K562 (cell line): ENCODE results near the gene IQUB. TPM values are rescaled to one million over a fixed set of nuclear protein-coding genes. Genes with fewer than 3 reads are reported as not detected.
A peak's percentile ranks its signal among the peaks of the same experiment; 100 is the strongest.

ENCODE experiments used
- ATF1 ChIP-seq, 2 experiments: fragments of 450-650 bp in 1 of 2; IDR thresholded peaks; 2 replicates each; pipeline ENCODE4 v1.6.1; 2016; ENCODE audit warnings: missing compliant biosample characterization in 1 of 2, missing genetic modification characterization in 1 of 2
- CEBPG ChIP-seq, 3 experiments: fragments of 200-800 bp in 1 of 3; sonication (Bioruptor generic) in 1 of 3; sonication (generic) in 1 of 3; formaldehyde crosslinking in 1 of 3; IDR thresholded peaks in 2 of 3; conservative IDR thresholded peaks in 1 of 3; 2 replicates each; pipeline versions ENCODE4 v1.6.1 to v1.8.0; 2016 to 2022; ENCODE audit warnings: missing compliant biosample characterization in 2 of 3, missing genetic modification characterization in 2 of 3, mild to moderate bottlenecking in 1 of 3, missing genetic modification reagents in 1 of 3
- EGR1 ChIP-seq: fragments of 450-650 bp; conservative IDR thresholded peaks from 2 replicates; pipeline ENCODE4 v1.6.1; 2017; ENCODE audit warnings: mild to moderate bottlenecking
- FOXK1 ChIP-seq: sonication (generic); formaldehyde crosslinking; IDR thresholded peaks from 2 replicates; pipeline ENCODE4 v1.8.0; 2022; ENCODE audit warnings: missing genetic modification reagents, mild to moderate bottlenecking, borderline replicate concordance
- HNRNPLL ChIP-seq: fragments of 200-400 bp; formaldehyde crosslinking; IDR thresholded peaks from 2 replicates; pipeline ENCODE4 v1.6.1; 2017; ENCODE audit warnings: low read length, low read depth, mild to moderate bottlenecking; ENCODE audit not compliant: poor library complexity, severe bottlenecking
- KLF6 ChIP-seq: fragments of 250-450 bp; sonication (Bioruptor Pico); IDR thresholded peaks from 2 replicates; pipeline ENCODE4 v1.4.0; 2020; ENCODE audit warnings: mild to moderate bottlenecking, moderate library complexity, borderline replicate concordance
- MCM5 ChIP-seq: fragments of 450-650 bp; IDR thresholded peaks from 2 replicates; pipeline ENCODE4 v1.6.1; 2016; ENCODE audit warnings: low read depth
- MEIS2 ChIP-seq: fragments of 450-650 bp; IDR thresholded peaks from 2 replicates; pipeline ENCODE4 v1.6.1; 2014; ENCODE audit warnings: mild to moderate bottlenecking; ENCODE audit not compliant: partially characterized antibody
- NBN ChIP-seq: fragments of 450-650 bp; IDR thresholded peaks from 2 replicates; pipeline ENCODE4 v1.6.1; 2016; ENCODE audit warnings: low read depth, mild to moderate bottlenecking
- NRF1 ChIP-seq, 2 experiments: fragments of 450-650 bp; IDR thresholded peaks in 1 of 2; conservative IDR thresholded peaks in 1 of 2; 2 replicates each; pipeline ENCODE4 v1.6.1; 2014; ENCODE audit warnings: mild to moderate bottlenecking in 2 of 2
- PML ChIP-seq: IDR thresholded peaks from 2 replicates; pipeline ENCODE4 v1.6.1; 2012; ENCODE audit warnings: low read length, inconsistent platforms
- RBFOX2 ChIP-seq: fragments of 200-400 bp; formaldehyde crosslinking; IDR thresholded peaks from 2 replicates; pipeline ENCODE4 v1.6.1; 2017; ENCODE audit warnings: low read depth, mild to moderate bottlenecking, low read length, moderate library complexity
- TBL1XR1 ChIP-seq, 2 experiments: IDR thresholded peaks; 2 replicates each; pipeline ENCODE4 v1.6.1; 2012; ENCODE audit warnings: improper control_type of control experiment in 2 of 2, low read length in 2 of 2, mild to moderate bottlenecking in 1 of 2
- THRA ChIP-seq: fragments of 450-650 bp; IDR thresholded peaks from 2 replicates; pipeline ENCODE4 v1.6.1; 2017; ENCODE audit warnings: mild to moderate bottlenecking, moderate library complexity
- U2AF2 ChIP-seq: fragments of 200-400 bp; formaldehyde crosslinking; optimal IDR thresholded peaks from 2 replicates; pipeline ENCODE3; 2017; ENCODE audit warnings: low read depth, mild to moderate bottlenecking, low read length
- XRCC3 ChIP-seq: fragments of 450-650 bp; IDR thresholded peaks from 2 replicates; pipeline ENCODE4 v1.6.1; 2017; ENCODE audit warnings: mild to moderate bottlenecking, moderate library complexity
- ZC3H4 ChIP-seq: sonication (generic); formaldehyde crosslinking; IDR thresholded peaks from 2 replicates; pipeline ENCODE4 v1.9.0; 2021; ENCODE audit warnings: missing genetic modification reagents, borderline replicate concordance
- ZKSCAN3 ChIP-seq: fragments of 250-450 bp; sonication (Bioruptor Pico); IDR thresholded peaks from 2 replicates; pipeline ENCODE4 v1.4.0; 2020
- ZNF277 ChIP-seq: fragments of 250-450 bp; sonication (Bioruptor Pico); IDR thresholded peaks from 2 replicates; pipeline ENCODE4 v1.8.0; 2022; ENCODE audit warnings: inconsistent platforms, mild to moderate bottlenecking, moderate library complexity, borderline replicate concordance
- polyA plus RNA-seq, 8 experiments: library from polyadenylated mRNA; depleted of rRNA in 4 of 8; stranded (reverse) in 5 of 8; unstranded in 3 of 8; fragments of >200 nt; fragmentation: Nextera tagmentation in 2 of 8; fragmentation: Illumina TruSeq in 1 of 8; extraction: Ambion mirVana in 2 of 8; extraction: Trizol in 1 of 8; gene quantifications; 2 replicates each; pipeline versions ENCODE4 v1.2.1 to v1.2.3, GENCODE V29; 2011 to 2014; ENCODE audit warnings: inconsistent platforms in 1 of 8, missing spikeins in 1 of 8
- total RNA-seq, 7 experiments: library from RNA; depleted of rRNA in 6 of 7; stranded (reverse); fragments of >200 nt in 6 of 7; fragmentation: Illumina TruSeq in 2 of 7; extraction: Trizol in 2 of 7; gene quantifications; 2 replicates each; pipeline versions ENCODE4 v1.2.1 to v1.2.3, GENCODE V29; 2011 to 2021; ENCODE audit warnings: low replicate concordance in 1 of 7
- TF ChIP-seq, protein P1 (sequence below): fragments of 450-650 bp; formaldehyde crosslinking; IDR thresholded peaks from 2 replicates; pipeline ENCODE4 v1.4.0; 2020; ENCODE audit warnings: mild to moderate bottlenecking, moderate library complexity
- TF ChIP-seq, protein P2 (sequence below): sonication (generic); formaldehyde crosslinking; IDR thresholded peaks from 2 replicates; pipeline ENCODE4 v1.8.0; 2022; ENCODE audit warnings: mild to moderate bottlenecking, missing genetic modification reagents

The IQUB gene
- total and polyA plus RNA-seq, 9 of the 15 experiments (the other 6 are each of a cell fraction or from before 2014, with no cell fraction given) = 0.62 to 2.6 (median 1.4) TPM

DNA sequence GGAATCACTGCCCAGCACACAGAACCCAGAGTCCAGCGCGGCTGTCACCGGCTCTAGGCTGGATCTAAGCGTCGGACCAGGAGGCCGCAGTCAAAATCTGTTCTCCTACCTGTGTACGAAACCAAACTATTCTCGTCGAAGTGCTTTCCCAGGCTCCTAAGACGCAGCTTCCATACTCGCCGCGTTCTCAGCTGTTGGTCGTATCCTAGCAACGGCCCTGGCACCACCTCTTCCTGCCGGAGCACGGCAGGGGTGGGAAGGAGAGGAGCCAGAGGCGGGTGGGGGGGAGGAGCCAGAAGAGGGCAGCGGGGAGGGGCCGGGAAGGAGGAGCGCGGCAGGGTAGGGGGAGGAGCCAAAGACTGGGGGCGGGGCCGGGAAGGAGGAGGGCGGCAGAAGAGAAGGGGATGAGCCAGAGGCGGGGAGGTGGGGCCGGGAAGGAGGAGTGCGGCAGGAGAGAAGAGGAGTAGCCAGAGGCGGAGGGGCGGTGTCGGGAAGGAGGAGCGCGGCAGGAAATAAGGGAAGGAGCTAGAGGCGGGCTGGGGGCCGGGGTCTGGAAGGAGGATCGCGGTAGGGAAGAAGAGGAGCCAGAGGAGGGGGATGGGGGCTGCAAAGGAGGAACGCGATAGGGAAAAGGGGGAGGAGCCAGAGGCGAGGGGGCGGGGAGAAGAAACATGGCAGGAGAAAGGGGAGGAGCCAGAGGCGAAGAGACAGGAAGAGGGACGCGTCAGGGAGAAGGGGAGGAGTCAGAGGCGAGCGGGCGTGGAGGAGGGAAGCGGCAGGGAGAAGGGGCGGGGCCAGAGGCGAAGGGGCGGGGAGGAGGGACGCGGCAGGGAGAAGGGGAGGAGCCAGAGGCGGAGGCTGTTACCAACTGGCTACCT, at the start of gene IQUB (continued):
- peak; percentile 96 for TF ChIP-seq NBN
- TF ChIP-seq ATF1 (CRISPR knock-in tag; IDR thresholded peaks at IDR 0.05) = no peak
- TF ChIP-seq ATF1 (tag; IDR thresholded peaks at IDR 0.05) = no peak
- no peak for TF ChIP-seq THRA
- TF ChIP-seq KLF6 (CRISPR knock-in tag) = no peak
- peak; percentile 42 for TF ChIP-seq HNRNPLL
- TF ChIP-seq ZNF277 (CRISPR knock-in tag) = no peak
- TF ChIP-seq, protein P1, sequence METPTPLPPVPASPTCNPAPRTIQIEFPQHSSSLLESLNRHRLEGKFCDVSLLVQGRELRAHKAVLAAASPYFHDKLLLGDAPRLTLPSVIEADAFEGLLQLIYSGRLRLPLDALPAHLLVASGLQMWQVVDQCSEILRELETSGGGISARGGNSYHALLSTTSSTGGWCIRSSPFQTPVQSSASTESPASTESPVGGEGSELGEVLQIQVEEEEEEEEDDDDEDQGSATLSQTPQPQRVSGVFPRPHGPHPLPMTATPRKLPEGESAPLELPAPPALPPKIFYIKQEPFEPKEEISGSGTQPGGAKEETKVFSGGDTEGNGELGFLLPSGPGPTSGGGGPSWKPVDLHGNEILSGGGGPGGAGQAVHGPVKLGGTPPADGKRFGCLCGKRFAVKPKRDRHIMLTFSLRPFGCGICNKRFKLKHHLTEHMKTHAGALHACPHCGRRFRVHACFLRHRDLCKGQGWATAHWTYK (CRISPR knock-in tag) = no peak
- no peak; the same call in none of the 2 replicates for TF ChIP-seq EGR1
- no peak for TF ChIP-seq MCM5
- no peak for TF ChIP-seq XRCC3
- TF ChIP-seq ZKSCAN3 = no peak
- peak; percentile 75 for TF ChIP-seq RBFOX2
- no peak for TF ChIP-seq CEBPG (CRISPR knock-in tag; IDR thresholded peaks at IDR 0.05)
- no peak for TF ChIP-seq CEBPG (tag; conservative IDR thresholded peaks at IDR 0.05 in 1 of 2, IDR thresholded peaks at IDR 0.05 in 1 of 2)
- TF ChIP-seq U2AF2 = no peak
- TF ChIP-seq, protein P2, sequence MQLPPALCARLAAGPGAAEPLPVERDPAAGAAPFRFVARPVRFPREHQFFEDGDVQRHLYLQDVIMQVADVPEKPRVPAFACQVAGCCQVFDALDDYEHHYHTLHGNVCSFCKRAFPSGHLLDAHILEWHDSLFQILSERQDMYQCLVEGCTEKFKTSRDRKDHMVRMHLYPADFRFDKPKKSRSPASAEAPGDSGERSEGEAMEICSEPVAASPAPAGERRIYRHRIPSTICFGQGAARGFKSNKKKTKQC (CRISPR knock-in tag) = no peak; the same call in 1 of the 2 replicates
- TF ChIP-seq PML = peak; percentile 30; the same call in 1 of the 2 replicates
- TF ChIP-seq TBL1XR1 (IDR thresholded peaks at IDR 0.05; ENCODE audit: low read length in 2 of 2) = no peak
- TF ChIP-seq MEIS2 = no peak
- TF ChIP-seq ZC3H4 (CRISPR knock-in tag) = no peak
- no peak for TF ChIP-seq FOXK1 (CRISPR knock-in tag)
- TF ChIP-seq NRF1 (conservative IDR thresholded peaks at IDR 0.05 in 1 of 2, IDR thresholded peaks at IDR 0.05 in 1 of 2) = peak; percentile 24 to 29; a peak in 2 of 4 replicates
